PC-3 (cell line): Measurements from ENCODE around the gene ARF1. TPM values are rescaled to one million over a fixed set of nuclear protein-coding genes. Genes with fewer than 3 reads are reported as not detected.

Experiments used
- ATAC-seq: fragments of 200-7000 bp; cut with Tn5 transposase; 2 replicates; pipeline ENCODE4 v1.9.1; 2020; ENCODE audit warnings: mild to moderate bottlenecking, moderate library complexity
- BruUV-seq: library from RNA; stranded (reverse); fragments of 400-500 nt; replicated peaks from 2 replicates; lab custom pipeline; 2021; lab: Mats Ljungman, UMichigan
- CTCF ChIA-PET: fragments of 300-600 bp; sonication (Branson Sonifier 250); formaldehyde crosslinking; loops from one replicate; lab custom pipeline; 2022; ENCODE audit warnings: antibody characterized with exemption; lab: Charles Lee
- POLR2A ChIA-PET: fragments of 300-600 bp; sonication (Branson Sonifier 250); formaldehyde crosslinking; loops from one replicate; lab custom pipeline; 2022; ENCODE audit warnings: antibody characterized with exemption; ENCODE audit not compliant: unreplicated experiment; lab: Charles Lee
- DNase-seq: peaks from one replicate; pipeline ENCODE4 v3.0.0-alpha.2; 2015
- H2AFZ ChIP-seq: fragments of 300-600 bp; sonication (generic); 2 replicates; pipeline ENCODE4 v1.6.0; 2016; ENCODE audit warnings: antibody characterized with exemption, low read length
- H3F3A ChIP-seq: fragments of 300-600 bp; sonication (generic); one replicate; pipeline ENCODE4 v1.6.0; 2017; ENCODE audit warnings: antibody characterized with exemption, low read length, control low read depth, mild to moderate bottlenecking; ENCODE audit not compliant: unreplicated experiment
- H3K27ac ChIP-seq: fragments of 300-600 bp; sonication (generic); 2 replicates; pipeline ENCODE4 v1.5.1; 2016; ENCODE audit warnings: mild to moderate bottlenecking, low read length
- H3K27me3 ChIP-seq: fragments of 300-600 bp; sonication (generic); 2 replicates; pipeline ENCODE4 v1.6.1; 2016; ENCODE audit warnings: low read length, mixed read lengths
- H3K36me3 ChIP-seq: fragments of 300-600 bp; sonication (generic); 2 replicates; pipeline ENCODE4 v1.6.1; 2016; ENCODE audit warnings: low read depth, mixed run types, low read length, mixed read lengths
- H3K4me1 ChIP-seq: fragments of 300-600 bp; sonication (generic); 2 replicates; pipeline ENCODE4 v1.5.1; 2016; ENCODE audit warnings: low read length; ENCODE audit not compliant: insufficient read depth
- H3K4me2 ChIP-seq: fragments of 300-600 bp; sonication (generic); 2 replicates; pipeline ENCODE4 v1.6.0; 2016; ENCODE audit warnings: low read length
- H3K4me3 ChIP-seq: fragments of 300-600 bp; sonication (generic); 2 replicates; pipeline ENCODE4 v1.5.1; 2016; ENCODE audit warnings: mild to moderate bottlenecking, low read length, mixed read lengths
- H3K79me2 ChIP-seq: fragments of 300-600 bp; sonication (generic); 2 replicates; pipeline ENCODE4 v1.6.1; 2017; ENCODE audit warnings: low read length, mixed read lengths
- H3K9ac ChIP-seq: fragments of 300-600 bp; sonication (generic); 2 replicates; pipeline ENCODE4 v1.6.0; 2016; ENCODE audit warnings: mild to moderate bottlenecking, low read length
- H3K9me2 ChIP-seq: fragments of 300-600 bp; sonication (generic); replicated peaks from 2 replicates; pipeline ENCODE4 v1.6.1; 2016; ENCODE audit warnings: mixed run types, low read length, mixed read lengths
- H3K9me3 ChIP-seq: fragments of 300-600 bp; sonication (generic); 2 replicates; pipeline ENCODE4 v1.6.1; 2016; ENCODE audit warnings: low read length, mixed read lengths
- H4K20me1 ChIP-seq: fragments of 300-600 bp; sonication (generic); 2 replicates; pipeline ENCODE4 v1.6.1; 2016; ENCODE audit warnings: low read length, mixed read lengths
- CTCF ChIP-seq: fragments of 300-600 bp; sonication (generic); conservative IDR thresholded peaks from 2 replicates; pipeline ENCODE4 v1.5.1; 2017; ENCODE audit warnings: antibody characterized with exemption, low read depth, mild to moderate bottlenecking, low read length
- EZH2 ChIP-seq: fragments of 300-600 bp; sonication (generic); IDR thresholded peaks from one replicate; pipeline ENCODE4 v1.6.1; 2017; ENCODE audit warnings: antibody characterized with exemption, mild to moderate bottlenecking, low read length; ENCODE audit not compliant: unreplicated experiment
- EZH2phosphoT487 ChIP-seq: fragments of 300-600 bp; sonication (generic); IDR thresholded peaks from 2 replicates; pipeline ENCODE4 v1.6.1; 2018; ENCODE audit warnings: mild to moderate bottlenecking, antibody characterized with exemption, low read length, borderline replicate concordance
- intact Hi-C: fragments of 100-400 bp; cut with micrococcal nuclease; formaldehyde crosslinking; loops from 2 replicates; pipeline ENCODE4 v1.9.0; 2023
- total RNA-seq: library from RNA; depleted of rRNA; stranded (reverse); fragments of >200 nt; gene quantifications from 2 replicates; pipeline ENCODE4 v1.2.3, GENCODE V29; 2014

ARF1 gene
- total RNA-seq, 1 experiment from 2014 or later, result 688 TPM

- Histone ChIP-seq H3K27me3 (no peaks in the 10 kb centered on the region), H2AFZ (no peak overlapping the region), H3K9me3 (no peaks in the 10 kb centered on the region), H3F3A (no peaks in the 10 kb centered on the region), H3K4me3 (no peak overlapping the region), H3K4me1 (peaks cover 31% of the 10 kb centered on the region), H3K79me2 (peaks cover 38% of the 10 kb centered on the region), H3K36me3 (peaks cover 17% of the 10 kb centered on the region; the same call in 1 of the 2 replicates), H3K27ac (no peak overlapping the region), H3K4me2 (no peak overlapping the region), H3K9me2 (no peaks in the 10 kb centered on the region), H4K20me1 (no peaks in the 10 kb centered on the region), H3K9ac (no peak overlapping the region)
- no peak for ATAC-seq
- DNase-seq, result no peak
- POLR2A ChIA-PET, result no interaction called here
- TF ChIP-seq CTCF, result no peak
- TF ChIP-seq EZH2, result no peak
- TF ChIP-seq EZH2phosphoT487, result no peak
- intact Hi-C loops, result loop anchor here (10.0 kb wide), 1 partner anchor 542 kb away; the partner anchor contains the start of gene ZNF678
- CTCF ChIA-PET, result no interaction called here
- no TSS peak for BruUV-seq
Measured at GRCh38 chr1:228106800-228107054, 24.2 kb downstream of the ARF1 start.

- peak overlapping the region; percentile 86 for H3K4me2 ChIP-seq
- POLR2A ChIA-PET, result no interaction called here
- intact Hi-C loops, result loop anchor here (2.0 to 10.0 kb wide), 2 partner anchors 59 to 543 kb away; partner anchors contain the start of gene ZNF678
Measured at GRCh38 chr1:228107636-228108035, 25.1 kb downstream of the ARF1 start.

More at GRCh38 chr1:228107636-228108035, 25.1 kb downstream of the ARF1 start:
- H3F3A ChIP-seq, result no peaks in the 10 kb centered on the region
- ATAC-seq (no peak), DNase-seq (no peak)
- peak overlapping the region; percentile 87 for H3K4me3 ChIP-seq
- H3K9me3 ChIP-seq, result no peaks in the 10 kb centered on the region
- peaks cover 17% of the 10 kb centered on the region; the same call in 1 of the 2 replicates for H3K36me3 ChIP-seq
- CTCF ChIA-PET, result interaction anchor here (0.6 kb wide), 1 partner anchor 108 kb away, joined by 7 read pairs; no protein-coding TSS in a partner anchor
- no peak overlapping the region for H2AFZ ChIP-seq
- H3K27ac ChIP-seq, result no peak overlapping the region
- no peaks in the 10 kb centered on the region for H3K9me2 ChIP-seq
- peaks cover 30% of the 10 kb centered on the region for H3K79me2 ChIP-seq
- H3K27me3 ChIP-seq, result no peaks in the 10 kb centered on the region
- BruUV-seq, result no TSS peak
- TF ChIP-seq CTCF, result no peak
- TF ChIP-seq EZH2phosphoT487, result no peak
- TF ChIP-seq EZH2, result no peak
- H3K4me1 ChIP-seq, result peaks cover 28% of the 10 kb centered on the region
- H3K9ac ChIP-seq, result peak overlapping the region; percentile 91
- H4K20me1 ChIP-seq, result no peaks in the 10 kb centered on the region
